GM21717 (cell line): Measurements from ENCODE around the gene CAMTA1.

ENCODE experiments used
- ATAC-seq: cut with Tn5 transposase; IDR thresholded peaks from one replicate; pipeline ENCODE4 v1.9.1; 2021; ENCODE audit warnings: mild to moderate bottlenecking, moderate library complexity; ENCODE audit not compliant: unreplicated experiment

CAMTA1 gene

GRCh38 chr1:7292036-7292681 is 506.9 kb downstream of the CAMTA1 start:
- ATAC-seq = no peak

- ATAC-seq = no peak
Measured at GRCh38 chr1:7292714-7293419, 507.6 kb downstream of the CAMTA1 start.

GRCh38 chr1:7293702-7294629 is 508.7 kb downstream of the CAMTA1 start:
- no peak for ATAC-seq

GRCh38 chr1:7294636-7295035 is 509.4 kb downstream of the CAMTA1 start:
- ATAC-seq = no peak

GRCh38 chr1:7295946-7296345 is 510.7 kb downstream of the CAMTA1 start:
- ATAC-seq = no peak

- ATAC-seq = no peak
Measured at GRCh38 chr1:7296968-7297367, 511.7 kb downstream of the CAMTA1 start.

GRCh38 chr1:7298145-7298544 is 512.9 kb downstream of the CAMTA1 start:
- ATAC-seq = no peak

GRCh38 chr1:7298749-7299151 is 513.5 kb downstream of the CAMTA1 start:
- ATAC-seq = no peak

- no peak for ATAC-seq
Measured at GRCh38 chr1:7299329-7299799, 514.1 kb downstream of the CAMTA1 start.

GRCh38 chr1:7299994-7300393 is 514.7 kb downstream of the CAMTA1 start:
- ATAC-seq = no peak

GRCh38 chr1:7300893-7301663 is 515.8 kb downstream of the CAMTA1 start:
- no peak for ATAC-seq

- no peak for ATAC-seq
Measured at GRCh38 chr1:7301664-7301981, 516.4 kb downstream of the CAMTA1 start.

- no peak for ATAC-seq
Measured at GRCh38 chr1:7302126-7302525, 516.9 kb downstream of the CAMTA1 start.

- no peak for ATAC-seq
Measured at GRCh38 chr1:7302873-7303272, 517.6 kb downstream of the CAMTA1 start.

GRCh38 chr1:7303554-7304317 is 518.5 kb downstream of the CAMTA1 start:
- ATAC-seq = no peak

GRCh38 chr1:7313081-7313546 is 527.9 kb downstream of the CAMTA1 start:
- no peak for ATAC-seq

- ATAC-seq = no peak
Measured at GRCh38 chr1:7313826-7314225, 528.6 kb downstream of the CAMTA1 start.

- ATAC-seq = no peak
Measured at GRCh38 chr1:7315316-7315715, 530.1 kb downstream of the CAMTA1 start.

- no peak for ATAC-seq
Measured at GRCh38 chr1:7315946-7316345, 530.7 kb downstream of the CAMTA1 start.

GRCh38 chr1:7317888-7318287 is 532.6 kb downstream of the CAMTA1 start:
- no peak for ATAC-seq
